Ovary (tissue), 9 donors: ENCODE measurements around the gene VPS41. TPM values are rescaled to one million over a fixed set of nuclear protein-coding genes. Genes with fewer than 3 reads are reported as not detected.

Experiments used
- DNase-seq, 5 donors: peaks; one replicate each; pipeline ENCODE4 v3.0.0-alpha.2; 2019 to 2020
- H3K27ac ChIP-seq, 2 donors: fragments of 200-600 bp; one replicate each; pipeline versions ENCODE4 v1.5.1 to v1.8.0; 2019 to 2022
- H3K27me3 ChIP-seq: fragments of 200-600 bp; one replicate; pipeline ENCODE4 v1.8.0; 2022
- H3K36me3 ChIP-seq: fragments of 200-600 bp; sonication (generic); one replicate; pipeline ENCODE4 v1.5.1; 2019
- H3K4me1 ChIP-seq: one replicate; pipeline ENCODE4 v1.8.1; 2013; ENCODE audit warnings: mild to moderate bottlenecking, moderate library complexity; ENCODE audit not compliant: insufficient read depth
- H3K4me3 ChIP-seq: fragments of 200-600 bp; sonication (generic); one replicate; pipeline ENCODE4 v1.5.1; 2017
- H3K9me3 ChIP-seq, 2 donors: fragments of 200-600 bp in 1 of 2; sonication (generic) in 1 of 2; one replicate each; pipeline versions ENCODE4 v1.5.1 to v1.8.1; 2013 to 2019; ENCODE audit warnings: mild to moderate bottlenecking in 1 of 2, moderate library complexity in 1 of 2
- CTCF ChIP-seq, 3 donors: fragments of 450-650 bp in 2 of 3; fragments of 200-600 bp in 1 of 3; IDR thresholded peaks; one replicate each; pipeline versions ENCODE4 v1.5.1 to v1.8.0; 2016 to 2022; ENCODE audit warnings: antibody characterized with exemption in 3 of 3, mild to moderate bottlenecking in 1 of 3
- EP300 ChIP-seq: sonication (generic); formaldehyde crosslinking; IDR thresholded peaks from one replicate; pipeline ENCODE4 v1.6.1; 2017; ENCODE audit warnings: antibody characterized with exemption
- POLR2A ChIP-seq: fragments of 450-650 bp; IDR thresholded peaks from one replicate; pipeline ENCODE4 v1.6.1; 2017; ENCODE audit warnings: antibody characterized with exemption, mild to moderate bottlenecking, moderate library complexity
- WGBS, 3 donors: extraction: QIAGEN DNeasy Blood & Tissue Kit in 1 of 3; methylation state at CpG; one replicate each; pipeline versions ENCODE4 v1.1.5 to v1.1.7; 2013 to 2017; 5-methylcytosine and 5-hydroxymethylcytosine counted together
- intact Hi-C, 4 donors: fragments of 100-400 bp; cut with DNase I; formaldehyde crosslinking; loops; one replicate each; pipeline versions ENCODE4 v1.11.0 to v1.15.1; 2022 to 2023
- polyA plus RNA-seq, 2 donors: library from polyadenylated mRNA; stranded (reverse); fragments of 200-250 nt in 1 of 2; fragments of 350-450 nt in 1 of 2; fragmentation: Illumina TruSeq in 1 of 2; extraction: RNeasy Lipid Tissue Mini Kit (QIAGEN cat#74804) in 1 of 2; gene quantifications; one replicate each; pipeline ENCODE4 v1.2.3, GENCODE V29; 2013 to 2014
- total RNA-seq, 7 donors: library from RNA; depleted of rRNA in 2 of 7; stranded (reverse); fragments of >200 nt in 2 of 7; fragmentation: NEBNext Ultra II Directional in 3 of 7; extraction: Animal tissue kit (Norgen Biotek cat#: 25700) in 3 of 7; gene quantifications; one replicate each; pipeline versions ENCODE4 v1.1.0 to v1.2.4, GENCODE V29; 2016 to 2023
- donor health status: DM: no; HTN: no; CAD: no; lungs with moderate emphysema.
- donor health status: DM: no; HTN: no; CAD: no.
- donor health status: Bipolar disorder and iron deficiency.
- donor health status: DM: yes; HTN: yes; CAD: no.
- donor health status: DM: no; HTN: no; CAD: no.
- donor health status: DM: yes; HTN: yes; CAD: no.

VPS41 gene
- total and polyA plus RNA-seq, 9 donors, result 17.3 to 77.0 (median 57.2) TPM

DNA sequence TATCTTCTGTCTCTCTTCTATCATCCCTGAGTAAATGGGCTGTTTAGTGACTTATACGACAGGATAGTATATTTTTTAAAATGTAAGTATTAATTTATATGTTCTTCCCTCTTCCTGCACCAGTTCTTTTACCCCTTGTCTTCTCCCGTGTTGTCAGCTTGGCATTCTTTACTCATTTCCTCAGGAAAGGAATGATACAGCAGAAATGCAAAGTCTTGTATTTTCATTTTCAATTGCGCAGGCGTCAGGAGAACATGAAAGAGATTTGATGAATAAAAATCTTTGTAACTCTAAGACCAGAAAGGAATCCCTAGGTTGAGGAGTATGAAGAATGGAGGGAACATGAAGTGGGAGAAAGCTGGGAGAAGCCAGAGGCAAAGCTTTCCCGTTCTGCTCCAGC, 18.8 kb upstream of the VPS41 start:
- Histone ChIP-seq H3K9me3 (no peaks in the 10 kb centered on the region), H3K27me3 (no peaks in the 10 kb centered on the region), H3K4me1 (no peaks in the 10 kb centered on the region), H3K27ac (no peak overlapping the region), H3K36me3 (no peaks in the 10 kb centered on the region), H3K4me3 (no peak overlapping the region)
- TF ChIP-seq CTCF (IDR thresholded peaks at IDR 0.05), result no peak
- no peak for TF ChIP-seq POLR2A
- no peak for TF ChIP-seq EP300
- no peak for DNase-seq
- WGBS, 3 donors, result 77 to 79% (median 78%) methylated on average over 5 of the region's 5 CpGs
- intact Hi-C loops, result no loop called here

DNA sequence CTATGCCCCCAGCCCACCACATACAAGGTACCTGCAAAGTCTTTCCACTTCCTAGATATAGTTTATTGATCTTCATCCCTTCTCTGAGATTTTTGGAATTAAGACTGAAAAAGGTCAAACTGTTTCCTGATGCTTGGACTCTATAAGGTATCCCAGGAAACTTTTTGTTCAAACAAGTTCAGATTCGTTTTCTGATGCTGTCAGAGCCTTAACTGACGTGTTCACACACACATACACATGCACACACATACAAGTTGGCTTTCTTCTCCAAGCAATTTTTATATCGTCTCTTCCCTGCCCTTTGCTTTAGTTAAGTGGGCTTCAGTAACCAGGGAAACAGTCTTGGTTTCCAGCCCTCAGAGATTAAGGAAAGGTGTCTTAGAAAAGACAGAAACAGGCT, 11.7 kb upstream of the VPS41 start:
- H3K27ac ChIP-seq, result no peak overlapping the region
- DNase-seq, result no peak
- H3K9me3 ChIP-seq, result no peaks in the 10 kb centered on the region
- H3K36me3 ChIP-seq, result no peaks in the 10 kb centered on the region
- H3K4me1 ChIP-seq, result no peaks in the 10 kb centered on the region
- intact Hi-C loops, result no loop called here
- WGBS, 3 donors, result 73 to 88% (median 77%) methylated on average over 3 of the region's 3 CpGs
- no peak for TF ChIP-seq EP300
- no peaks in the 10 kb centered on the region for H3K27me3 ChIP-seq
- no peak overlapping the region for H3K4me3 ChIP-seq

DNA sequence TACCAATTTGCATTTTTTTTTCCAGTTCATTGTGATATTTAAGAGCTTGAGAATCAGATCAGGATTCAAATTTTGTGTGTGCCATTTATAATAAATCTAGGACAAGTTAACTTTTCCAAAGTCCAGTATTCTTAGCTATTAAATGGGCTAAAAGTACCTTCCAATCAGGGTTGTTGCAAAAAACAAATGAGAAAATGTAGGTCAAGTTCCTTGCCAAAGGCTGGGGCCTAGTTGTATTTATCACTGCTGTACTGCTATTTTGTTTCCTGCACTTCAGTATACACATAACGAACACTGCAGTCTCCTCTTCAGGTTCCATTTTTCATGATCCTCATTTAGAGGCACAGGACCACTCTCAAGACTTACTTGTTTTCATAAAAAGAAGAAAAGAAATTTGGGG, 7.4 kb upstream of the VPS41 start:
- 68 to 76% (median 72%) methylated on average over 1 of the region's 1 CpG for WGBS, 3 donors
- TF ChIP-seq EP300 (no peak), POLR2A (no peak), CTCF (IDR thresholded peaks at IDR 0.05) (no peak)
- intact Hi-C loops, result no loop called here
- no peak for DNase-seq
- Histone ChIP-seq H3K27me3 (no peaks in the 10 kb centered on the region), H3K9me3 (no peaks in the 10 kb centered on the region), H3K4me1 (no peaks in the 10 kb centered on the region), H3K27ac (no peak overlapping the region), H3K4me3 (no peak overlapping the region), H3K36me3 (no peaks in the 10 kb centered on the region)

DNA sequence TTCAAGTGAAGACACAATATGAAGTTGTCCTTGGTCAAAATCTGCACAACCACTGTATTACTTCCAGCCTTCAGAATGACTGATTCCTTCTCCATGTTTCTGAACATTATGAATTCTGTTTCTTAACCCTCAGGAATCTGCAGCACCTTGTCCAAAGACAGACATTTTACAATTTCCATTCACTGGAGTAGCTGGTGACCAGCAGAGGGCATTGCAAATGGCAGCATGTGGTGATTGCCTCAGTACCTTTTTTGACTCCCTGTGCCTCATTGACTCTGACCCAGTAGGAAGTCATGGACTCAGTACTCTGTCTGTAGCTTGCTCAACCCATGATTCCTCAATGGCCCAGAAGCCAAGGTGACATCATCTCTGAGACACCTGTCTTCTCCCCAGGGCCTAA, 879 bp upstream of the VPS41 start:
- Histone ChIP-seq H3K4me3 (no peak overlapping the region), H3K4me1 (no peaks in the 10 kb centered on the region), H3K9me3 (no peaks in the 10 kb centered on the region), H3K27me3 (no peaks in the 10 kb centered on the region), H3K36me3 (no peaks in the 10 kb centered on the region), H3K27ac (no peak overlapping the region)
- DNase-seq, result no peak
- TF ChIP-seq EP300 (no peak), CTCF (IDR thresholded peaks at IDR 0.05) (no peak), POLR2A (no peak)
- intact Hi-C loops, result loop anchor here in 1 of 4 donors (10.0 kb wide), 1 partner anchor 1255 kb away; no protein-coding TSS in a partner anchor

GRCh38 chr7:38907766-38908165, 1.2 kb downstream of the VPS41 start:
- Histone ChIP-seq H3K9me3 (no peaks in the 10 kb centered on the region), H3K36me3 (no peaks in the 10 kb centered on the region), H3K4me3 (no peak overlapping the region), H3K27ac (no peak overlapping the region), H3K27me3 (no peaks in the 10 kb centered on the region), H3K4me1 (peaks cover 2% of the 10 kb centered on the region)
- no peak for DNase-seq
- 25 to 26% (median 25%) methylated on average over 1 of the region's 1 CpG for WGBS, 3 donors
- TF ChIP-seq POLR2A, result no peak
- intact Hi-C loops, result loop anchor here in 1 of 4 donors (10.0 kb wide), 1 partner anchor 1257 kb away; no protein-coding TSS in a partner anchor

- Histone ChIP-seq H3K36me3 (no peaks in the 10 kb centered on the region), H3K27me3 (no peaks in the 10 kb centered on the region), H3K4me3 (no peak overlapping the region), H3K27ac (no peak overlapping the region), H3K4me1 (peaks cover 2% of the 10 kb centered on the region), H3K9me3 (no peaks in the 10 kb centered on the region)
- TF ChIP-seq CTCF (IDR thresholded peaks at IDR 0.05) (no peak), EP300 (no peak), POLR2A (no peak)
- 81 to 88% (median 86%) methylated on average over 3 of the region's 3 CpGs for WGBS, 3 donors
- intact Hi-C loops, result loop anchor here in 1 of 4 donors (10.0 kb wide), 1 partner anchor 1258 kb away; no protein-coding TSS in a partner anchor
- DNase-seq, result no peak
These were observed 1.9 kb downstream of the VPS41 start for GRCh38 chr7:38907066-38907465.
